GM11168 (cell line): ENCODE data around the gene CNKSR3.

Experiments used
- in situ Hi-C: fragments of 300-500 bp; cut with MboI; formaldehyde crosslinking; loops from one replicate; pipeline ENCODE4 v1.12.0; 2022; ENCODE audit warnings: low sequenced_read_pairs; ENCODE audit not compliant: unreplicated experiment

CNKSR3 gene

GRCh38 chr6:154504102-154504501 lies 6.4 kb downstream of the CNKSR3 start:
- in situ Hi-C loops: no loop called here

- in situ Hi-C loops: no loop called here
Measured at GRCh38 chr6:154503658-154504057, 6.8 kb downstream of the CNKSR3 start.

GRCh38 chr6:154502553-154502952 lies 7.9 kb downstream of the CNKSR3 start:
- in situ Hi-C loops: no loop called here

- in situ Hi-C loops: no loop called here
Measured at GRCh38 chr6:154501578-154501868, 9.0 kb downstream of the CNKSR3 start.

GRCh38 chr6:154500769-154501577 lies 9.5 kb downstream of the CNKSR3 start:
- in situ Hi-C loops: no loop called here

- in situ Hi-C loops: no loop called here
Measured at GRCh38 chr6:154499855-154500589, 10.5 kb downstream of the CNKSR3 start.

GRCh38 chr6:154498340-154498934 lies 12.0 kb downstream of the CNKSR3 start:
- in situ Hi-C loops: no loop called here

GRCh38 chr6:154496793-154497517 lies 13.5 kb downstream of the CNKSR3 start:
- in situ Hi-C loops: no loop called here

GRCh38 chr6:154496186-154496585 lies 14.3 kb downstream of the CNKSR3 start:
- in situ Hi-C loops: no loop called here

GRCh38 chr6:154494592-154495311 lies 15.7 kb downstream of the CNKSR3 start:
- in situ Hi-C loops: no loop called here

- in situ Hi-C loops: no loop called here
Measured at GRCh38 chr6:154491567-154492470, 18.7 kb downstream of the CNKSR3 start.

- in situ Hi-C loops: no loop called here
Measured at GRCh38 chr6:154489822-154490221, 20.7 kb downstream of the CNKSR3 start.

- in situ Hi-C loops: no loop called here
Measured at GRCh38 chr6:154488802-154489437, 21.6 kb downstream of the CNKSR3 start.

GRCh38 chr6:154488248-154488593 lies 22.3 kb downstream of the CNKSR3 start:
- in situ Hi-C loops: no loop called here

GRCh38 chr6:154487367-154488247 lies 22.9 kb downstream of the CNKSR3 start:
- in situ Hi-C loops: no loop called here

GRCh38 chr6:154485815-154486214 lies 24.7 kb downstream of the CNKSR3 start:
- in situ Hi-C loops: no loop called here

- in situ Hi-C loops: no loop called here
Measured at GRCh38 chr6:154484942-154485341, 25.5 kb downstream of the CNKSR3 start.

GRCh38 chr6:154482858-154483257 lies 27.6 kb downstream of the CNKSR3 start:
- in situ Hi-C loops: no loop called here
